ENCODE measurements around the gene TSHZ2.
"Not testable (repeated sequence)": the region's sequence is repeated elsewhere in the genome, so short reads cannot be mapped to it uniquely, and the experiment has no call there.

The TSHZ2 gene

GRCh38 chr20:53320701-53321100 lies 348.5 kb downstream of the TSHZ2 start:
- H3K4me3 ChIP-seq (replicated peaks; ENCODE audit: low read depth, low read length): no peak overlapping the region
- TF ChIP-seq CTCF (IDR thresholded peaks at IDR 0.05; ENCODE audit: insufficient read depth, low read length, poor library complexity, severe bottlenecking): no peak
- no peak for DNase-seq (ENCODE audit: extremely low read depth, insufficient read length)
- H3K27me3 ChIP-seq (replicated peaks; ENCODE audit: control insufficient read depth, insufficient read depth, low read length): no peaks in the 10 kb centered on the region; the same call in 1 of the 2 replicates
- no peaks in the 10 kb centered on the region for H3K36me3 ChIP-seq (ENCODE audit: control insufficient read depth, insufficient read depth, low read length)

- no peaks in the 10 kb centered on the region for H3K36me3 ChIP-seq (ENCODE audit: control insufficient read depth, insufficient read depth, low read length)
- H3K4me3 ChIP-seq (replicated peaks; ENCODE audit: low read depth, low read length): no peak overlapping the region
- no peak for DNase-seq (ENCODE audit: extremely low read depth, insufficient read length)
- no peak for TF ChIP-seq CTCF (IDR thresholded peaks at IDR 0.05; ENCODE audit: insufficient read depth, low read length, poor library complexity, severe bottlenecking)
- no peaks in the 10 kb centered on the region; the same call in 1 of the 2 replicates for H3K27me3 ChIP-seq (replicated peaks; ENCODE audit: control insufficient read depth, insufficient read depth, low read length)
Observed at GRCh38 chr20:53321596-53321995, 349.4 kb downstream of the TSHZ2 start.

DNA sequence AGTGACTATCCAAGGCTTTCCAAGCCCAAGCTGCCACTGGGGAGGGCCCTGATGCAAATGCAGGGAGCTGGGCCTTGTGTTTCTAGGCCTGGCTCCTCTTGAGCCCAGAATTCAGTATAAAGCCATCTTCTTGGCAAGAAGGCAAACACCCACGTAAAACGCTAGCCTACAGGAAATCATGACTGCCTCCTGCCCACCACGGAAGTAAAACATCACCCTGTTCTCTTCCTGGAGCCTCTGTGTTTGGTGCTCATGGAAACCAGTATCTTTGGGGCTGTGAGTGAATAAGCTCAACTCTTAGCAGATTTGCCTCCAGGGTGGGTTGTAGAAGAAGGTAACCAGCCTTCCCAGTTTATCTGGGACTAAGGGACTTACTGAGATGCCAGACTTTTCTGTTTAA lies 350.5 kb downstream of the TSHZ2 start:
- no peaks in the 10 kb centered on the region for H3K36me3 ChIP-seq (ENCODE audit: control insufficient read depth, insufficient read depth, low read length)
- no peak for TF ChIP-seq CTCF (IDR thresholded peaks at IDR 0.05; ENCODE audit: insufficient read depth, low read length, poor library complexity, severe bottlenecking)
- no peak overlapping the region for H3K4me3 ChIP-seq (replicated peaks; ENCODE audit: low read depth, low read length)
- no peak for DNase-seq (ENCODE audit: extremely low read depth, insufficient read length)
- H3K27me3 ChIP-seq (replicated peaks; ENCODE audit: control insufficient read depth, insufficient read depth, low read length): no peaks in the 10 kb centered on the region; the same call in 1 of the 2 replicates

DNA sequence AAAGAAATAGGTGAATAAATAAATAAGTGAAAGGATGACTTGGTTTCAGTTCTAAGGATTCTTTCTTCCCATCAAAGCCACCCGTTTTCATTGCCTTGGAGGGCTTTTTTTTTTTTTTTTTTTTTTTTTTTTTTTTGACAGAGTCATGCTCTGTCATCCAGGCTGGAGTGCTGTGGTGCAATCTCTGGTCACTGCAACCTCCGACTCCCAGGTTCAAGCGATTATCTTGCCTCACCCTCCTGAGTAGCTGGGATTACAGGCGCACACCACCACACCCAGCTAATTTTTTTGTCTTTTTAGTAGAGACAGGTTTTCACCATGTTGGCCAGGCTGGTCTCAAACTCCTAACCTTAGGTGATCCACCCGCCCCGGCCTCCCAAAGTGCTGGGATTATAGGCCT lies 351.3 kb downstream of the TSHZ2 start:
- H3K36me3 ChIP-seq (ENCODE audit: control insufficient read depth, insufficient read depth, low read length); H3K4me3 ChIP-seq (replicated peaks; ENCODE audit: low read depth, low read length); H3K27me3 ChIP-seq (replicated peaks; ENCODE audit: control insufficient read depth, insufficient read depth, low read length); DNase-seq (ENCODE audit: extremely low read depth, insufficient read length): not testable (repeated sequence)

- no peak for DNase-seq (ENCODE audit: extremely low read depth, insufficient read length)
- TF ChIP-seq CTCF (IDR thresholded peaks at IDR 0.05; ENCODE audit: insufficient read depth, low read length, poor library complexity, severe bottlenecking): no peak
- Histone ChIP-seq H3K27me3 (replicated peaks; ENCODE audit: control insufficient read depth, insufficient read depth, low read length) (no peaks in the 10 kb centered on the region; the same call in 1 of the 2 replicates), H3K4me3 (replicated peaks; ENCODE audit: low read depth, low read length) (no peak overlapping the region), H3K36me3 (ENCODE audit: control insufficient read depth, insufficient read depth, low read length) (no peaks in the 10 kb centered on the region)
Observed at GRCh38 chr20:53324816-53325215, 352.7 kb downstream of the TSHZ2 start.

DNA sequence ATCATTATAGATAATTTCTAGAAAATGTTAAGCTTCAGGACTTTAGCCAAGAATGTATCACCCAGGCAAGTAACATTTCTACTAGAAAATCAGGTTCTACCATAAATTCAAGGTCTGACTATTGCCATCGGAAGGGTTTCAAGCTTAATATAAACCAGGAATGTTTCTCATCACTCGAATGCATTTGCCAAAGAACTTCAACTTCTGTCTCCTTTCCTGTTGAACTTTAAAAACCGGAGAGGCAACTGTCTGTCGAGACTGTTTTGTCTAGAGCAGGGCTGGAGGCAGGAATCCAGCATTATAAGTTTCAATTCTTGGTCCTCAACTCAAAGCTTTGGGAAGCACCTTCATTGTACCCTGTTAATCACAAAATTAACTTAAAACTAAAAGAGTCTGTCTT lies 356.8 kb downstream of the TSHZ2 start:
- TF ChIP-seq CTCF (IDR thresholded peaks at IDR 0.05; ENCODE audit: insufficient read depth, low read length, poor library complexity, severe bottlenecking): no peak
- H3K27me3 ChIP-seq (replicated peaks; ENCODE audit: control insufficient read depth, insufficient read depth, low read length): no peaks in the 10 kb centered on the region
- H3K36me3 ChIP-seq (ENCODE audit: control insufficient read depth, insufficient read depth, low read length): no peaks in the 10 kb centered on the region
- DNase-seq (ENCODE audit: extremely low read depth, insufficient read length): no peak
- no peak overlapping the region for H3K4me3 ChIP-seq (replicated peaks; ENCODE audit: low read depth, low read length)
